Neural cell (in vitro differentiated cells): ENCODE results near the gene CCDC80. TPM values are rescaled to one million over a fixed set of nuclear protein-coding genes. Genes with fewer than 3 reads are reported as not detected.

Source experiments
- H2AFZ ChIP-seq: fragments of 200-600, 300-800 bp; sonication (generic), shearing (Covaris generic); 2 replicates; pipeline ENCODE4 v1.6.0; 2014; ENCODE audit warnings: low read depth, mild to moderate bottlenecking, antibody characterized with exemption, low read length, moderate library complexity
- H3F3A ChIP-seq: fragments of 200-600 bp; shearing (Covaris generic); 2 replicates; pipeline ENCODE4 v1.6.1; 2016; ENCODE audit warnings: mild to moderate bottlenecking, moderate library complexity, mixed read lengths, antibody characterized with exemption, low read length; ENCODE audit not compliant: insufficient read depth, poor library complexity, severe bottlenecking
- H3K27ac ChIP-seq: fragments of 200-600, 300-800 bp; sonication (generic), shearing (Covaris generic); 2 replicates; pipeline ENCODE4 v1.5.1; 2014; ENCODE audit warnings: mild to moderate bottlenecking, low read length, moderate library complexity
- H3K27me3 ChIP-seq: fragments of 300-800, 200-600 bp; sonication (generic), shearing (Covaris generic); 2 replicates; pipeline ENCODE4 v1.6.0; 2014; ENCODE audit warnings: mild to moderate bottlenecking, low read depth, low read length, moderate library complexity; ENCODE audit not compliant: insufficient read depth
- H3K36me3 ChIP-seq: fragments of 300-800, 200-600 bp; sonication (generic), shearing (Covaris generic); 2 replicates; pipeline ENCODE4 v1.5.1; 2014; ENCODE audit warnings: mild to moderate bottlenecking, antibody characterized with exemption, low read length, moderate library complexity; ENCODE audit not compliant: insufficient read depth
- H3K4me2 ChIP-seq: fragments of 300-800, 200-600 bp; sonication (generic), shearing (Covaris generic); 2 replicates; pipeline ENCODE4 v1.6.0; 2014; ENCODE audit warnings: mild to moderate bottlenecking, low read length
- H3K4me3 ChIP-seq: fragments of 300-800, 200-600 bp; sonication (generic), shearing (Covaris generic); 2 replicates; pipeline ENCODE4 v1.5.1; 2014; ENCODE audit warnings: mild to moderate bottlenecking, low read length, moderate library complexity
- H3K79me2 ChIP-seq: fragments of 200-600 bp; shearing (Covaris generic); replicated peaks from 2 replicates; pipeline ENCODE4 v1.6.0; 2014; ENCODE audit warnings: mild to moderate bottlenecking, low read length, moderate library complexity; ENCODE audit not compliant: insufficient read depth
- H3K9ac ChIP-seq: fragments of 300-800, 200-600 bp; sonication (generic), shearing (Covaris generic); 2 replicates; pipeline ENCODE4 v1.6.1; 2016; ENCODE audit warnings: mild to moderate bottlenecking, low read length, mixed read lengths
- H3K9me2 ChIP-seq: fragments of 200-600 bp; shearing (Covaris generic); 2 replicates; pipeline ENCODE4 v1.6.1; 2016; ENCODE audit warnings: mild to moderate bottlenecking, low read length, mixed read lengths; ENCODE audit not compliant: insufficient read depth
- H3K9me3 ChIP-seq: fragments of 200-600, 300-800 bp; sonication (generic), shearing (Covaris generic); 2 replicates; pipeline ENCODE4 v1.6.1; 2016; ENCODE audit warnings: mild to moderate bottlenecking, mixed run types, low read length, moderate library complexity, mixed read lengths
- H4K20me1 ChIP-seq: fragments of 200-600 bp; shearing (Covaris generic); 2 replicates; pipeline ENCODE4 v1.6.1; 2016; ENCODE audit warnings: mild to moderate bottlenecking, mixed run types; ENCODE audit not compliant: insufficient read depth
- EZH2 ChIP-seq: fragments of 200-600, 300-800 bp; shearing (Covaris generic), sonication (generic); IDR thresholded peaks from 2 replicates; pipeline ENCODE4 v1.6.1; 2014; ENCODE audit warnings: antibody characterized with exemption, low read length, borderline replicate concordance, mild to moderate bottlenecking; ENCODE audit not compliant: insufficient read depth, poor library complexity, severe bottlenecking
- MXI1 ChIP-seq: fragments of 450-650 bp; conservative IDR thresholded peaks from 2 replicates; pipeline ENCODE4 v1.6.1; 2014; ENCODE audit warnings: antibody characterized with exemption, mild to moderate bottlenecking; ENCODE audit not compliant: poor library complexity, severe bottlenecking
- POLR2AphosphoS5 ChIP-seq: IDR thresholded peaks from 2 replicates; pipeline ENCODE4 v1.6.1; 2012
- RAD21 ChIP-seq: fragments of 450-650 bp; conservative IDR thresholded peaks from 2 replicates; pipeline ENCODE4 v1.6.1; 2014; ENCODE audit warnings: antibody characterized with exemption, mild to moderate bottlenecking, moderate library complexity
- REST ChIP-seq: IDR thresholded peaks from 2 replicates; pipeline ENCODE4 v1.6.1; 2012; ENCODE audit warnings: borderline replicate concordance
- TAF1 ChIP-seq: IDR thresholded peaks from 2 replicates; pipeline ENCODE4 v1.6.1; 2012; ENCODE audit warnings: low read depth
- polyA plus RNA-seq: library from polyadenylated mRNA; depleted of rRNA; stranded (reverse); fragments of >200 nt; gene quantifications from 2 replicates; pipeline ENCODE4 v1.2.3, GENCODE V29; 2014
- TF ChIP-seq, protein P1 (sequence below): fragments of 450-650 bp; IDR thresholded peaks from 2 replicates; pipeline ENCODE4 v1.5.1; 2014; ENCODE audit warnings: antibody characterized with exemption, mild to moderate bottlenecking, moderate library complexity; ENCODE audit not compliant: poor library complexity, severe bottlenecking

Gene CCDC80
- polyA plus RNA-seq, 1 donor from 2014 or later, result 0.14 TPM

GRCh38 chr3:112560721-112561483 is 80.0 kb downstream of the CCDC80 start:
- peaks cover 8% of the 10 kb centered on the region for H3F3A ChIP-seq
- peak overlapping the region; percentile 98 for H3K27ac ChIP-seq
- peaks cover 23% of the 10 kb centered on the region for H3K79me2 ChIP-seq
- no peaks in the 10 kb centered on the region for H3K27me3 ChIP-seq
- peak overlapping the region; percentile 80 for H2AFZ ChIP-seq
- H4K20me1 ChIP-seq, result no peaks in the 10 kb centered on the region
- no peaks in the 10 kb centered on the region for H3K9me3 ChIP-seq
- no peaks in the 10 kb centered on the region for H3K36me3 ChIP-seq
- H3K9ac ChIP-seq, result peak overlapping the region; percentile 93
- H3K4me2 ChIP-seq, result peak overlapping the region; percentile 76
- peak overlapping the region; percentile 96 for H3K4me3 ChIP-seq
- TF ChIP-seq MXI1 (peak; percentile 51), POLR2AphosphoS5 (peak; percentile 10), TAF1 (no peak), REST (peak; percentile 26)
- H3K9me2 ChIP-seq, result no peaks in the 10 kb centered on the region

DNA sequence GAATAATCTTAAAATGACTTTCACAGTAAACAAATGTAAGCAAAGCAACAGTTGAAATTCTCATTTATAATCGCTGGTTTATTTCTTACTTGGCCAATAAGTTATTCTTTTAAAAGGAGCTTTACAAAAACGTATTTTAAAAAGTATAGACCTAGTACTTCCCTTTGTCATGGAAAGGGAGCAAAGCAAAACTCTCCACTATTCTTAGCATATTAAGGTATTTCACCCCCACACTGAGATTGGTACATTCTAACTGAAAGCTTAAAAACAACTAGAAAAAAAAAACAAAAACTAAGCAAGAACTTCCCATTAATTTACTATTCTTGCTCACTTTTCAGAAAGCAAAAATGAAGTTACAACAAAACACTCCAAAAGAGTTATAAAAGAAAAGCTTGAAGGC is 80.6 kb downstream of the CCDC80 start:
- Histone ChIP-seq H3K4me2 (peak overlapping the region; percentile 76), H3K27me3 (no peaks in the 10 kb centered on the region), H3K9me2 (no peaks in the 10 kb centered on the region), H2AFZ (no peak overlapping the region), H3K9ac (peak overlapping the region; percentile 93), H3K27ac (no peak overlapping the region), H3K9me3 (no peaks in the 10 kb centered on the region), H3F3A (peaks cover 8% of the 10 kb centered on the region), H3K79me2 (peaks cover 23% of the 10 kb centered on the region), H4K20me1 (no peaks in the 10 kb centered on the region), H3K4me3 (peak overlapping the region; percentile 96), H3K36me3 (no peaks in the 10 kb centered on the region)
- TF ChIP-seq EZH2 (no peak), TAF1 (no peak), REST (no peak), RAD21 (no peak), MXI1 (no peak), POLR2AphosphoS5 (no peak)
- TF ChIP-seq, protein P1, sequence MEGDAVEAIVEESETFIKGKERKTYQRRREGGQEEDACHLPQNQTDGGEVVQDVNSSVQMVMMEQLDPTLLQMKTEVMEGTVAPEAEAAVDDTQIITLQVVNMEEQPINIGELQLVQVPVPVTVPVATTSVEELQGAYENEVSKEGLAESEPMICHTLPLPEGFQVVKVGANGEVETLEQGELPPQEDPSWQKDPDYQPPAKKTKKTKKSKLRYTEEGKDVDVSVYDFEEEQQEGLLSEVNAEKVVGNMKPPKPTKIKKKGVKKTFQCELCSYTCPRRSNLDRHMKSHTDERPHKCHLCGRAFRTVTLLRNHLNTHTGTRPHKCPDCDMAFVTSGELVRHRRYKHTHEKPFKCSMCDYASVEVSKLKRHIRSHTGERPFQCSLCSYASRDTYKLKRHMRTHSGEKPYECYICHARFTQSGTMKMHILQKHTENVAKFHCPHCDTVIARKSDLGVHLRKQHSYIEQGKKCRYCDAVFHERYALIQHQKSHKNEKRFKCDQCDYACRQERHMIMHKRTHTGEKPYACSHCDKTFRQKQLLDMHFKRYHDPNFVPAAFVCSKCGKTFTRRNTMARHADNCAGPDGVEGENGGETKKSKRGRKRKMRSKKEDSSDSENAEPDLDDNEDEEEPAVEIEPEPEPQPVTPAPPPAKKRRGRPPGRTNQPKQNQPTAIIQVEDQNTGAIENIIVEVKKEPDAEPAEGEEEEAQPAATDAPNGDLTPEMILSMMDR, result no peak
